GM23248 (cell line): Measurements from ENCODE around the gene LAG3.

Experiments
- EZH2 ChIP-seq: fragments of 200-600 bp; sonication (generic); IDR thresholded peaks from 2 replicates; pipeline ENCODE4 v1.6.1; 2018; ENCODE audit warnings: antibody characterized with exemption, mild to moderate bottlenecking; ENCODE audit not compliant: insufficient read depth, poor library complexity, severe bottlenecking
- EZH2phosphoT487 ChIP-seq: fragments of 200-600 bp; sonication (generic); IDR thresholded peaks from 2 replicates; pipeline ENCODE4 v1.6.1; 2018; ENCODE audit warnings: antibody characterized with exemption, moderate library complexity, mild to moderate bottlenecking, low read depth; ENCODE audit not compliant: insufficient read depth

DNA sequence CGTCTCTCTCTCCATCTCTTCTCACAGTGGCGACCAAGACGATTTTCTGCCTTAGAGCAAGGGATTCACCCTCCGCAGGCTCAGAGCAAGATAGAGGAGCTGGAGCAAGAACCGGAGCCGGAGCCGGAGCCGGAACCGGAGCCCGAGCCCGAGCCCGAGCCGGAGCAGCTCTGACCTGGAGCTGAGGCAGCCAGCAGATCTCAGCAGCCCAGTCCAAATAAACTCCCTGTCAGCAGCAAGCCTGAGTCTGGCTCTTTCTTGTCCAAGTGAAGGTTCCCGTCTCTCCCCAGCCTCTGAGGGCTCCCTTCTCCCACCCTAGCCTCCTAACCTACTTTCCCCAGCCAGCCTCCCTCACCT is 5.9 kb downstream of the LAG3 start:
- TF ChIP-seq EZH2 = no peak
- no peak for TF ChIP-seq EZH2phosphoT487
